Measurements from ENCODE around the gene TSPAN15.
A peak's percentile ranks its signal among the peaks of the same experiment; 100 is the strongest.

TSPAN15 gene

GRCh38 chr10:69470463-69471384 lies 19.5 kb downstream of the TSPAN15 start:
- Histone ChIP-seq H3K4me2 (ENCODE audit: low read length) (no peak overlapping the region), H3K4me3 (ENCODE audit: low read length) (no peak overlapping the region), H3K4me1 (ENCODE audit: control insufficient read depth, insufficient read depth, low read length) (peaks cover 40% of the 10 kb centered on the region), H3K27me3 (ENCODE audit: control insufficient read depth, insufficient read depth, low read length) (no peaks in the 10 kb centered on the region), H3K9ac (ENCODE audit: low read depth, low read length) (no peak overlapping the region), H3K9me3 (replicated peaks; ENCODE audit: low read length) (no peaks in the 10 kb centered on the region), H3K36me3 (ENCODE audit: insufficient read depth, low read length) (no peaks in the 10 kb centered on the region)

GRCh38 chr10:69472142-69472541 lies 20.9 kb downstream of the TSPAN15 start:
- H3K4me1 ChIP-seq (ENCODE audit: control insufficient read depth, insufficient read depth, low read length): peaks cover 35% of the 10 kb centered on the region
- no peak overlapping the region for H3K9ac ChIP-seq (ENCODE audit: low read depth, low read length)
- no peak overlapping the region for H3K4me3 ChIP-seq (ENCODE audit: low read length)

DNA sequence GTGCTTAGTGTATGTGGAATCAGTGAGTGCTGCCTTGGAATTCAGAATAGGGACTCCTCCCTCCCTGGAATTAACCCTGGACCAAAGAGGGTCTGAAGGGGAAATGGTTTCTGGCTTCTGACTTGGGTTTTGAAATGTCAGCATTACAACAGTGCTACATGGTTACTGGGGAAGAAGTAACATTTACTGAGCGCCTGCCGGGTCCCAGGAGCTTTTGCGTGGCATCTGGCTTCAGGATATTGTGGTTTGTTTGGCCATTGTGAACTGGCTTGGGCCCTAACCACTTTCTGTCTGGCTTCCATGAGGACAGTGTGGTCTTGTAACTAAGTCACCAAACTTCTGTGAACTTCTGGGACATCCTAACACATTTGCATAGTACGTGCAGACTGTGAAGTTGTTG lies 21.3 kb downstream of the TSPAN15 start:
- peaks cover 35% of the 10 kb centered on the region for H3K4me1 ChIP-seq (ENCODE audit: control insufficient read depth, insufficient read depth, low read length)
- H3K4me2 ChIP-seq (ENCODE audit: low read length): no peak overlapping the region
- H3K9ac ChIP-seq (ENCODE audit: low read depth, low read length): no peak overlapping the region
- no peaks in the 10 kb centered on the region for H3K9me3 ChIP-seq (replicated peaks; ENCODE audit: low read length)
- H3K4me3 ChIP-seq (ENCODE audit: low read length): no peak overlapping the region
- no peaks in the 10 kb centered on the region for H3K27me3 ChIP-seq (ENCODE audit: control insufficient read depth, insufficient read depth, low read length)
- no peaks in the 10 kb centered on the region for H3K36me3 ChIP-seq (ENCODE audit: insufficient read depth, low read length)

More at GRCh38 chr10:69472142-69472541, 20.9 kb downstream of the TSPAN15 start:
- Histone ChIP-seq H3K36me3 (ENCODE audit: insufficient read depth, low read length) (no peaks in the 10 kb centered on the region), H3K27me3 (ENCODE audit: control insufficient read depth, insufficient read depth, low read length) (no peaks in the 10 kb centered on the region), H3K9me3 (replicated peaks; ENCODE audit: low read length) (no peaks in the 10 kb centered on the region), H3K4me2 (ENCODE audit: low read length) (no peak overlapping the region)

GRCh38 chr10:69473304-69473990 lies 22.2 kb downstream of the TSPAN15 start:
- Histone ChIP-seq H3K9ac (ENCODE audit: low read depth, low read length) (no peak overlapping the region), H3K4me1 (ENCODE audit: control insufficient read depth, insufficient read depth, low read length) (peaks cover 35% of the 10 kb centered on the region), H3K36me3 (ENCODE audit: insufficient read depth, low read length) (no peaks in the 10 kb centered on the region), H3K9me3 (replicated peaks; ENCODE audit: low read length) (no peaks in the 10 kb centered on the region), H3K27me3 (ENCODE audit: control insufficient read depth, insufficient read depth, low read length) (no peaks in the 10 kb centered on the region), H3K4me3 (ENCODE audit: low read length) (no peak overlapping the region), H3K4me2 (ENCODE audit: low read length) (no peak overlapping the region)

DNA sequence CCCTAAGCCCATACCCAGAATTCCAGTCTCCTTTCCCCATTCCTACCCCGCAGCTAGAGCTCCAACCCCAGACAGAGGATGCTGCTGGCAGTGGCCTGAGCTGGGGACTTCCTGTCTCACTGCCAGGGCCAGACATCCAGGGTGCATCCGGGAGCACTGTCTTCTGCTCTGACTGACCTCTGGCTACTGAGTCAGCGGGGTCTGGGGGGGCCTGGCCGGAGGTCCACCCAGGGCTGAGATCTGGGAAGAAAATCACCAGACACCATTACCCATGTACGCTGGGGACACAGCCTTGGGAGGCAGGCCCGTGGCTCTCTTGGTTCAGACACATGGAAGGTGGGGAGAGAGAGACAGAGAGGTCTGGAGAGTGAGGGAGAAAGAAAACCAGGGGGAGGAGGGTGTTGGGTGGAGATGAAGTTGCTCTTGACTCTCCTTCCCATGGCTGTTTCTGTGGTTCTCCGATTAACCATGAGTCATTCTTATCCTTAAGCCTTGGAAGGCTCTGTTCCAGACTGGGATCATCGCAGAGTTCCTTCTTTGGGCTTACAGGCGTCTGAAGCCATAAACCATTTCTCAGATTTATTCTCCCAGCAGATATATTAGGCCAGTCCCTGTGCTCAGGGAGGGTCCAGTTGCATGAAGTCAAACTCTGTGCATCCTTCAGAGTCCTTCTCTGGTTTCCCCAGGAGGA lies 23.6 kb downstream of the TSPAN15 start:
- H3K9me3 ChIP-seq (replicated peaks; ENCODE audit: low read length): no peaks in the 10 kb centered on the region
- H3K9ac ChIP-seq (ENCODE audit: low read depth, low read length): peak overlapping the region; percentile 53
- peak overlapping the region; percentile 55 for H3K4me3 ChIP-seq (ENCODE audit: low read length)
- H3K27me3 ChIP-seq (ENCODE audit: control insufficient read depth, insufficient read depth, low read length): no peaks in the 10 kb centered on the region
- peaks cover 42% of the 10 kb centered on the region for H3K4me1 ChIP-seq (ENCODE audit: control insufficient read depth, insufficient read depth, low read length)
- no peaks in the 10 kb centered on the region for H3K36me3 ChIP-seq (ENCODE audit: insufficient read depth, low read length)
- H3K4me2 ChIP-seq (ENCODE audit: low read length): peak overlapping the region; percentile 68

DNA sequence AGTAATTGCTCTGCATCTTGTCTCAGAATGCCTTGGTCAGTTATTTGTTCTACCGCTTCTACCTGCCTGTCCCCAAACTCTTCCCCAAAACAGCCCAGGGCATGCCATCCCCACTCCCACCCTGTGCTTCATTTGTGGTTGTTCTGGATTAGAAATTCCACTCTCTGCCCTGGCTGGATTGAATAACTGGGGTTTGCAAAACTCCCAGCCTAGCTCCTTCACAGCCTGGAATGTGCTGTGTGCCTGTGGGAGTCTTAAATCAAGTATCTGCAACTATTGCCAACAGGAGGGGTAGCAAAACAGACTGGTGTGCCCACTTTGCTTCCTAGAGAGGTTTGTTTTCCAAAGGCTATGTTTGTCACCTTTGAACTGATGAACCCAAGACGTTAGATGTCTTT lies 24.2 kb downstream of the TSPAN15 start:
- peaks cover 48% of the 10 kb centered on the region for H3K4me1 ChIP-seq (ENCODE audit: control insufficient read depth, insufficient read depth, low read length)
- no peaks in the 10 kb centered on the region for H3K9me3 ChIP-seq (replicated peaks; ENCODE audit: low read length)
- H3K36me3 ChIP-seq (ENCODE audit: insufficient read depth, low read length): no peaks in the 10 kb centered on the region
- H3K9ac ChIP-seq (ENCODE audit: low read depth, low read length): peak overlapping the region; percentile 21
- H3K4me3 ChIP-seq (ENCODE audit: low read length): no peak overlapping the region
- peak overlapping the region; percentile 68 for H3K4me2 ChIP-seq (ENCODE audit: low read length)
- no peaks in the 10 kb centered on the region for H3K27me3 ChIP-seq (ENCODE audit: control insufficient read depth, insufficient read depth, low read length)

DNA sequence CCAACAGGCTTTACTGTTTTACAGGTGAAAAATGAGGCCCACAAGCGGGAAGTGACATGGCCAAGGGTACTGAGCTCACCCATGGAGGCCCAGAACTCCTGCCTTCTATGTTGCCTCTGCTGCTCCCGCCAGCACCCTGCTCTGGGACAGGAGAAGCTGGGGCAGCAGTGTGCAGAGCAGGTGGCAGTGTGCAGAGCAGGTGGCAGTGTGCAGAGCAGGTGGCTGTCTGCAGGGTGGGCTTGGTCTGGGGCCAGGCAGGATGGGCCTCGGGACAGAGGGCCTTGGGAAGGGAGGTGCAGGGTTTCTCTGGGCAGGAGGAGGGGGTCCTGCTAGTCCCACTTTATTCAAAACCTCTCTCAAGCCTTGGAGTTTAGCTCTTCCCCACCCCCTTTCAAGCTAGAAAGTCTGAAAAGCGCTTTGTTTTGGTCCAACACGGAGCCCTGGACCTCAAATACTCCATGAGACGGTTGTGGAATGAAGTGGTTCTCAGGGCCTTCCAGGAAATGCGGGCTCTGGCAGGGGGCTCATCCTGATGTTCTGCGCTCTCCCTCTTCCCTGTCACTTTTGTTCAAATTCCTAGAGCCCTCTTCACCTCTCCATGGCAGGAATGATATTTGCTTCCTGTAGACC lies 26.8 kb downstream of the TSPAN15 start:
- Histone ChIP-seq H3K9me3 (replicated peaks; ENCODE audit: low read length) (no peaks in the 10 kb centered on the region), H3K36me3 (ENCODE audit: insufficient read depth, low read length) (no peaks in the 10 kb centered on the region), H3K27me3 (ENCODE audit: control insufficient read depth, insufficient read depth, low read length) (no peaks in the 10 kb centered on the region), H3K4me3 (ENCODE audit: low read length) (no peak overlapping the region), H3K4me1 (ENCODE audit: control insufficient read depth, insufficient read depth, low read length) (peaks cover 39% of the 10 kb centered on the region), H3K4me2 (ENCODE audit: low read length) (no peak overlapping the region), H3K9ac (ENCODE audit: low read depth, low read length) (no peak overlapping the region)

GRCh38 chr10:69479240-69480067 lies 28.2 kb downstream of the TSPAN15 start:
- peaks cover 26% of the 10 kb centered on the region for H3K4me1 ChIP-seq (ENCODE audit: control insufficient read depth, insufficient read depth, low read length)
- H3K9me3 ChIP-seq (replicated peaks; ENCODE audit: low read length): no peaks in the 10 kb centered on the region
- H3K9ac ChIP-seq (ENCODE audit: low read depth, low read length): peak overlapping the region; percentile 52
- H3K4me3 ChIP-seq (ENCODE audit: low read length): no peak overlapping the region
- H3K4me2 ChIP-seq (ENCODE audit: low read length): no peak overlapping the region
- no peaks in the 10 kb centered on the region for H3K27me3 ChIP-seq (ENCODE audit: control insufficient read depth, insufficient read depth, low read length)
- H3K36me3 ChIP-seq (ENCODE audit: insufficient read depth, low read length): no peaks in the 10 kb centered on the region

GRCh38 chr10:69480068-69480412 lies 28.8 kb downstream of the TSPAN15 start:
- H3K9ac ChIP-seq (ENCODE audit: low read depth, low read length): peak overlapping the region; percentile 52
- H3K4me1 ChIP-seq (ENCODE audit: control insufficient read depth, insufficient read depth, low read length): peaks cover 20% of the 10 kb centered on the region
- H3K9me3 ChIP-seq (replicated peaks; ENCODE audit: low read length): no peaks in the 10 kb centered on the region
- H3K4me2 ChIP-seq (ENCODE audit: low read length): no peak overlapping the region
- no peaks in the 10 kb centered on the region for H3K36me3 ChIP-seq (ENCODE audit: insufficient read depth, low read length)
- H3K4me3 ChIP-seq (ENCODE audit: low read length): no peak overlapping the region
- H3K27me3 ChIP-seq (ENCODE audit: control insufficient read depth, insufficient read depth, low read length): no peaks in the 10 kb centered on the region

- H3K27me3 ChIP-seq (ENCODE audit: control insufficient read depth, insufficient read depth, low read length): no peaks in the 10 kb centered on the region
- H3K9ac ChIP-seq (ENCODE audit: low read depth, low read length): no peak overlapping the region
- no peaks in the 10 kb centered on the region for H3K9me3 ChIP-seq (replicated peaks; ENCODE audit: low read length)
- H3K4me1 ChIP-seq (ENCODE audit: control insufficient read depth, insufficient read depth, low read length): peaks cover 13% of the 10 kb centered on the region
- no peak overlapping the region for H3K4me2 ChIP-seq (ENCODE audit: low read length)
- H3K4me3 ChIP-seq (ENCODE audit: low read length): no peak overlapping the region
- no peaks in the 10 kb centered on the region for H3K36me3 ChIP-seq (ENCODE audit: insufficient read depth, low read length)
These were observed 30.0 kb downstream of the TSPAN15 start for GRCh38 chr10:69481305-69481704.
